ENCODE results near the gene CADPS. TPM values are rescaled to one million over a fixed set of nuclear protein-coding genes. Genes with fewer than 3 reads are reported as not detected.

CADPS gene
- total RNA-seq, 2 experiments from 2014 or later = not detected

- no peak overlapping the region for H3K27ac Mint-ChIP-seq
- ATAC-seq (no peak), DNase-seq (no peak)
- ChIA-PET CTCF (interaction anchor here (2.4 kb wide), 1 partner anchor 1198 kb away, joined by 13 read pairs; the partner anchor contains the start of gene C3orf49), POLR2A (no interaction called here)
- no peaks in the 10 kb centered on the region for H3K4me1 Mint-ChIP-seq
- peaks cover 17% of the 10 kb centered on the region for H3K27me3 Mint-ChIP-seq
- no peaks in the 10 kb centered on the region for H3K36me3 Mint-ChIP-seq (ENCODE audit: low read depth)
- no peaks in the 10 kb centered on the region for H3K9me3 Mint-ChIP-seq (ENCODE audit: low read depth)
- no peak overlapping the region for H3K4me3 Mint-ChIP-seq
- intact Hi-C loops (cut with DNase I, micrococcal nuclease) = loop anchor here (5.0 kb wide), 2 partner anchors 726 to 1196 kb away; partner anchors contain the start of gene C3orf49 (in 1 of the 2)
These were observed 254.0 kb downstream of the CADPS start for GRCh38 chr3:62621176-62621575.

DNA sequence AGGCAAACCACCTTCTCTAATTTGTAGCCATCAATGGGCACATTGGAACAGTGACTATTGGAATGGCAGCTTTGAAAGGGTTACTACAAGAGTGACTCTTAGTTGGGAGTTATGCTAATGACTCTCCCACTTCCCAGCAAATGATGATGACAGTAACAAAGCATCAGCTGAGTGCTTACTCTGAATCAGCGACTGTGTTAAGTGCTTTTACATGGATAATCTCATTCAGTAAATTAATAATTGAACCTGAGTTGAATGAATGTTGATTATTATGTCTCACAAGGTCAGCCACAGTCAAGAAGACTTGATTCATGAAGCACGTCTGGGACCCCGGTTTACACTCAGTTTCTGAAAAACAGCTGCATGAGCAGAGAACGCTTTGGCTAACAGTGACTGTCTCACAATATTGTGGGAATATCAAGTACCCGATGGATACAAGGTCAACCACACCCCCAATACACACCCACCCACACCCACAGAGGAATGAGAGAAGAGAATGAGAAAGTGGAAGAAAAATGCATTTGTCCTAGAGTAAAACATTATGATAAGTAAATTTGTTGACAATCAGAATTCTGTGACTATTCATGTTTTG, 259.9 kb downstream of the CADPS start:
- Mint-ChIP-seq H3K36me3 (ENCODE audit: low read depth) (no peaks in the 10 kb centered on the region), H3K4me1 (no peaks in the 10 kb centered on the region), H3K27ac (no peak overlapping the region), H3K27me3 (peaks cover 16% of the 10 kb centered on the region), H3K9me3 (ENCODE audit: low read depth) (no peaks in the 10 kb centered on the region), H3K4me3 (no peak overlapping the region)
- no peak for DNase-seq
- no peak for ATAC-seq
- ChIA-PET CTCF (interaction anchor here (0.6 to 0.8 kb wide), 2 partner anchors 21 to 1913 kb away, joined by 3 read pairs; no protein-coding TSS in a partner anchor), POLR2A (no interaction called here)
- intact Hi-C loops (cut with DNase I, micrococcal nuclease) = no loop called here

DNA sequence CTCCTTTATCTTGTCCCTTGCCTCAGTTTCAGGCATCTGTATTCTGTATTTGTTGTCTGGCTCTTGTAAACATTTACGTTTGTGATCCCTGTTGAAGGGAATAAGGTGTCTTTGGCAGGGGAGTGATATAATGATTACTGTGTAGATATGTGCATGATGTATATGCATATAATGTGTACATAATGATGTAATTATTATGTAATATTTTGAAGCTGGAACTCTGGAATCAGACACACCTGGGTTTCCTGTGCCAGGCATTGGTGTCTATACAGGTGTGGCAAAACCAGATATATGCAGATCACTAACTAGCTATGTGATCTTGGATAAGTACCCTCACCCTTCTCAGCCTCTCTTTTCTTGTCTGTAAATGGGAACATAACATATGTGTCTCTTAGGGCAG, 260.7 kb downstream of the CADPS start:
- DNase-seq = no peak
- Mint-ChIP-seq H3K9me3 (ENCODE audit: low read depth) (no peaks in the 10 kb centered on the region), H3K36me3 (ENCODE audit: low read depth) (no peaks in the 10 kb centered on the region), H3K4me3 (no peak overlapping the region), H3K4me1 (no peaks in the 10 kb centered on the region), H3K27me3 (peaks cover 14% of the 10 kb centered on the region), H3K27ac (no peak overlapping the region)
- ATAC-seq = no peak
- ChIA-PET CTCF (no interaction called here), POLR2A (no interaction called here)
- intact Hi-C loops (cut with DNase I, micrococcal nuclease) = no loop called here

GRCh38 chr3:62611541-62612240, 263.5 kb downstream of the CADPS start:
- H3K27me3 Mint-ChIP-seq = peaks cover 7% of the 10 kb centered on the region
- CTCF ChIA-PET = interaction anchor here (0.7 to 1.1 kb wide), 2 partner anchors 10 to 424 kb away, joined by 3 to 4 read pairs; no protein-coding TSS in a partner anchor
- H3K4me3 Mint-ChIP-seq = no peak overlapping the region
- no peak for DNase-seq
- intact Hi-C loops (cut with DNase I, micrococcal nuclease) = no loop called here
- no peaks in the 10 kb centered on the region for H3K4me1 Mint-ChIP-seq
- POLR2A ChIA-PET = no interaction called here
- H3K9me3 Mint-ChIP-seq (ENCODE audit: low read depth) = no peaks in the 10 kb centered on the region
- H3K27ac Mint-ChIP-seq = no peak overlapping the region
- no peak for ATAC-seq
- no peaks in the 10 kb centered on the region for H3K36me3 Mint-ChIP-seq (ENCODE audit: low read depth)

- no peaks in the 10 kb centered on the region for H3K4me1 Mint-ChIP-seq
- H3K27me3 Mint-ChIP-seq = peaks cover 3% of the 10 kb centered on the region
- H3K36me3 Mint-ChIP-seq (ENCODE audit: low read depth) = no peaks in the 10 kb centered on the region
- no peak overlapping the region for H3K4me3 Mint-ChIP-seq
- no peak for ATAC-seq
- H3K27ac Mint-ChIP-seq = no peak overlapping the region
- H3K9me3 Mint-ChIP-seq (ENCODE audit: low read depth) = no peaks in the 10 kb centered on the region
- ChIA-PET CTCF (interaction anchor here (0.6 kb wide), 1 partner anchor 17 kb away, joined by 3 read pairs; no protein-coding TSS in a partner anchor), POLR2A (no interaction called here)
- DNase-seq = no peak
- intact Hi-C loops (cut with DNase I, micrococcal nuclease) = no loop called here
These were observed 267.8 kb downstream of the CADPS start for GRCh38 chr3:62607287-62608029.

DNA sequence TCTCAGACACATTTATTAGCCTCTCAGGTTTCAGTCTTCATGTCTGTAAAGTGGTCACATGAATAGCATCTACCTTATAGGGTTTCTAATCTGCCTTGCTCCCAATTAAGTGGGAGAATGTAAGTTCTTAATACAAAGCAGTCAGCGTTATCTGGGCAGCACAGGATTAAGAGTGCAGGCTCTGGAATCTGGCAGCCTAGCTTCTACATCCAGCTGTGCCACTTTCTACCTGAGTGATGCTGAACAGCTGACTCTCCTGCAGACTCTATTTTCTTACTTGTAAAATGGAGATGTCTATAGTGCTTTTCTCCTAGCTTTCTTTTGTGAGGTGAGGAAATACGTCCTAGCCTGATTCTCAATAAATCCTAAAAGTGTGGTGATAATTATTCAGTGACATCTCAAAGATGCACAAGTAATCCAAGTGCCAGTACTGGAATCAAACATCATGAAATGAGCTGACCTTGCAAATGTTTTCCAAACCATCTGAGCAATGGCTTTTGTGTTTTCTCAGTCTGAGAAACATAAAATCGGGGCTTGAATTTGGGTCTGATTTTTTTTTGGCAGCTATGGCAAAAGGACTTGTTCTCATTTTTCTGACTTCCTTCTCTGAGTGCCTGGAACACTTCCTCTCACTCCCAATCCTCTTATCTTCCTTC, 269.7 kb downstream of the CADPS start:
- Mint-ChIP-seq H3K36me3 (ENCODE audit: low read depth) (no peaks in the 10 kb centered on the region), H3K27ac (no peak overlapping the region), H3K9me3 (ENCODE audit: low read depth) (no peaks in the 10 kb centered on the region), H3K4me1 (no peaks in the 10 kb centered on the region), H3K4me3 (no peak overlapping the region), H3K27me3 (no peaks in the 10 kb centered on the region)
- no peak for ATAC-seq
- CTCF ChIA-PET = interaction anchor here (0.6 kb wide), 1 partner anchor 940 kb away, joined by 3 read pairs; no protein-coding TSS in a partner anchor
- no peak for DNase-seq
- POLR2A ChIA-PET = no interaction called here
- intact Hi-C loops (cut with DNase I, micrococcal nuclease) = no loop called here

DNA sequence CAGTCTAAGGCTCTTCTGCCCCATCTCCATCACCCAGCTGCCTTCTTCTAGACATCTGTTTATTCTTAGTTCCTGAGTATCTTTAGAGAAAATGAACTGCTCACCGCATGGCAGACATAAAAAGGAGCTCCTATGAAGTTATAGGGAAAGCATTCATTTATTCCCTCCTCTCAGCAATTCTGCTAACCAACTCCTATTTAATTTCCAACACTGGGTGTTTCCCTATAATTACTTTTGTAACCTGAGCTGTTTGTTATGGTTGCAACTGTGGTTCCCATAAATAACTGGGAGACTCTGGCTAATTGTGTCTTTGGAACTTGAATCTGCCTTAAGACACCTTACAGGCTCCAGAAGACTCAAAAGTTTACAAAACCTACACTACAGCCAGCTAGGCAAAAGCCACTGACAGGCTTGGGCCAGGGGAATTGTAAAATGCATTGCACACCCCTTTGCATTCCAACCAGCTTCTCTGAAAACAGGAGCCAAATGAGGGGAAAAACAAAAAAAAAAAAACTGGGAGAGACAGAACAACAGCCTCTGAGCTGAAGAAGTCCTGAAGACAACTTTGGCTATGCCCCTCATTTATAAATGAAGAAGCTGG, 270.4 kb downstream of the CADPS start:
- POLR2A ChIA-PET = no interaction called here

GRCh38 chr3:62604298-62604697, 270.9 kb downstream of the CADPS start:
- H3K4me3 Mint-ChIP-seq = no peak overlapping the region
- intact Hi-C loops (cut with DNase I, micrococcal nuclease) = no loop called here
- H3K36me3 Mint-ChIP-seq (ENCODE audit: low read depth) = no peaks in the 10 kb centered on the region
- ATAC-seq = no peak
- POLR2A ChIA-PET = no interaction called here
- H3K27ac Mint-ChIP-seq = no peak overlapping the region
- DNase-seq = no peak
- no peaks in the 10 kb centered on the region for H3K4me1 Mint-ChIP-seq
- CTCF ChIA-PET = no interaction called here
- H3K9me3 Mint-ChIP-seq (ENCODE audit: low read depth) = no peaks in the 10 kb centered on the region
- no peaks in the 10 kb centered on the region for H3K27me3 Mint-ChIP-seq

More for the DNA sequence above, 270.4 kb downstream of the CADPS start:
- no peak for DNase-seq
- no peaks in the 10 kb centered on the region for H3K4me1 Mint-ChIP-seq
- intact Hi-C loops (cut with DNase I, micrococcal nuclease) = no loop called here
- CTCF ChIA-PET = interaction anchor here (0.6 kb wide), 1 partner anchor 939 kb away, joined by 3 read pairs; no protein-coding TSS in a partner anchor
- no peaks in the 10 kb centered on the region for H3K27me3 Mint-ChIP-seq
- ATAC-seq = no peak
- no peaks in the 10 kb centered on the region for H3K9me3 Mint-ChIP-seq (ENCODE audit: low read depth)
- H3K27ac Mint-ChIP-seq = no peak overlapping the region
- H3K4me3 Mint-ChIP-seq = no peak overlapping the region
- H3K36me3 Mint-ChIP-seq (ENCODE audit: low read depth) = no peaks in the 10 kb centered on the region

DNA sequence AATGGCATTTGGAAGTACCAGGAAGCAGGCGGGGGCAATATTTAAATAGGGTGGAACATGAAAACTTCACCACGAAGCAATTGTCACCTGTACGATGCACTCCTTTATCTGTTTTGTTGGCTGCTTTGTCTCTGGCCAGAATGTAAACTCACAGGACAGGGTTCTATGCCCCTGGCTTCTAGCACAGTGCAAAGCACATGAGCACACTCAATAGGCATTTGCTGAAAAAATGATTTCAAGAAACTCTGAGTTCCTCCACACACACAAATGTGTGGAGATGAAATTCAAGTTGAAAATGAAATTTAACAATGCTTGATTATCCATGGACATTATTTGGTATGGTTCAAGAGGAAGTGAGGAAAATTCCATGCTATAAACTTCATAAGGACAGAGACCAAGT, 272.2 kb downstream of the CADPS start:
- Mint-ChIP-seq H3K4me3 (no peak overlapping the region), H3K9me3 (ENCODE audit: low read depth) (no peaks in the 10 kb centered on the region), H3K4me1 (no peaks in the 10 kb centered on the region), H3K27me3 (no peaks in the 10 kb centered on the region), H3K27ac (no peak overlapping the region), H3K36me3 (ENCODE audit: low read depth) (no peaks in the 10 kb centered on the region)
- ChIA-PET CTCF (no interaction called here), POLR2A (no interaction called here)
- DNase-seq (no peak), ATAC-seq (no peak)
- intact Hi-C loops (cut with DNase I, micrococcal nuclease) = no loop called here

- DNase-seq = no peak
- Mint-ChIP-seq H3K4me3 (no peak overlapping the region), H3K9me3 (ENCODE audit: low read depth) (no peaks in the 10 kb centered on the region), H3K27ac (no peak overlapping the region), H3K4me1 (no peaks in the 10 kb centered on the region), H3K36me3 (ENCODE audit: low read depth) (no peaks in the 10 kb centered on the region), H3K27me3 (no peaks in the 10 kb centered on the region)
- intact Hi-C loops (cut with DNase I, micrococcal nuclease) = no loop called here
- ChIA-PET POLR2A (no interaction called here), CTCF (no interaction called here)
- no peak for ATAC-seq
These were observed 273.0 kb downstream of the CADPS start for GRCh38 chr3:62602129-62602770.

Measured in activated CD4-positive, alpha-beta T cell treated with anti-CD3 and anti-CD28 coated beads for 36 hours (primary cell).